ENCODE data around the gene COA1. TPM values are rescaled to one million over a fixed set of nuclear protein-coding genes. Genes with fewer than 3 reads are reported as not detected.

COA1 gene
- polyA plus RNA-seq, 3 donors: 25.6 to 57.8 (median 56.2) TPM

DNA sequence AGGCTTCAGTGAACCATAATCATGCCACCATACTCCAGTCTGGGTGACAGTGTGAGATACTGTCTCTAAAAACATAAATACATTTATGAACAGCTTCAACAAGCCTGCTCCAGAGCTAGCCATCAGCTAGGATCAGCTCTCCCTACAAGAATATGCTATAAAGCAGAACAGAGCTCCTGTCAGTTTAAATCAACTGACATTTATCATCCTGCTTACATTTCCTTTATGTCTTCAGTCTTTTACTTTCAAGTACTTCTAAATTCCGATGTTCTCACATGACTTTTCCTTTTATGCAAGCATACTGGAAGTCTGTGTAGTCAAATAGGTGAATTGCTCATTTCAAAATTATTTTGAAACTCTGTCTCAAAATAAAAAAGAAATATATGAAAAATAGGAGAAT is 64.6 kb downstream of the COA1 start:
- peaks cover 64% of the 10 kb centered on the region for H3K79me2 ChIP-seq (ENCODE audit: insufficient read depth, low read length)
- H4K20me1 ChIP-seq (ENCODE audit: insufficient read depth, low read length): peaks cover 18% of the 10 kb centered on the region
- TF ChIP-seq, protein P1, sequence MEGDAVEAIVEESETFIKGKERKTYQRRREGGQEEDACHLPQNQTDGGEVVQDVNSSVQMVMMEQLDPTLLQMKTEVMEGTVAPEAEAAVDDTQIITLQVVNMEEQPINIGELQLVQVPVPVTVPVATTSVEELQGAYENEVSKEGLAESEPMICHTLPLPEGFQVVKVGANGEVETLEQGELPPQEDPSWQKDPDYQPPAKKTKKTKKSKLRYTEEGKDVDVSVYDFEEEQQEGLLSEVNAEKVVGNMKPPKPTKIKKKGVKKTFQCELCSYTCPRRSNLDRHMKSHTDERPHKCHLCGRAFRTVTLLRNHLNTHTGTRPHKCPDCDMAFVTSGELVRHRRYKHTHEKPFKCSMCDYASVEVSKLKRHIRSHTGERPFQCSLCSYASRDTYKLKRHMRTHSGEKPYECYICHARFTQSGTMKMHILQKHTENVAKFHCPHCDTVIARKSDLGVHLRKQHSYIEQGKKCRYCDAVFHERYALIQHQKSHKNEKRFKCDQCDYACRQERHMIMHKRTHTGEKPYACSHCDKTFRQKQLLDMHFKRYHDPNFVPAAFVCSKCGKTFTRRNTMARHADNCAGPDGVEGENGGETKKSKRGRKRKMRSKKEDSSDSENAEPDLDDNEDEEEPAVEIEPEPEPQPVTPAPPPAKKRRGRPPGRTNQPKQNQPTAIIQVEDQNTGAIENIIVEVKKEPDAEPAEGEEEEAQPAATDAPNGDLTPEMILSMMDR (IDR thresholded peaks at IDR 0.05): no peak
- H3K4me1 Mint-ChIP-seq: peaks cover 11% of the 10 kb centered on the region
- intact Hi-C loops (cut with micrococcal nuclease): no loop called here
- no peaks in the 10 kb centered on the region for H3K4me1 ChIP-seq (ENCODE audit: control insufficient read depth in 1 of 2, insufficient read depth in 2 of 2, low read length in 2 of 2)
- peak overlapping the region in 1 of 7 donors; percentile 21 for H3K27ac Mint-ChIP-seq
- H2AFZ ChIP-seq (ENCODE audit: insufficient read depth, low read depth, low read length, poor library complexity, severe bottlenecking): no peak overlapping the region
- no peak overlapping the region for H3K4me3 Mint-ChIP-seq
- peaks cover 0 to 4% of the 10 kb centered on the region in 2 donors for H3K9me3 ChIP-seq (replicated peaks in 1 of 2; ENCODE audit: control insufficient read depth in 1 of 2, insufficient read depth in 1 of 2, low read length in 2 of 2)
- no peak overlapping the region for H3K4me2 ChIP-seq (replicated peaks; ENCODE audit: extremely low read depth, low read length, poor library complexity, severe bottlenecking)
- no peak overlapping the region for H3K9ac ChIP-seq (ENCODE audit: insufficient read depth, low read length, poor library complexity, severe bottlenecking)
- no peaks in the 10 kb centered on the region for H3K27me3 ChIP-seq (ENCODE audit: control insufficient read depth in 2 of 2, insufficient read depth in 2 of 2, low read length in 2 of 2)
- H3K36me3 ChIP-seq (replicated peaks in 1 of 2; ENCODE audit: control insufficient read depth in 1 of 2, insufficient read depth in 2 of 2, low read length in 2 of 2): peaks cover 2 to 7% of the 10 kb centered on the region in 2 donors
- WGBS (ENCODE audit: insufficient coverage): no CpG with 5 or more reads among the region's 1 CpG
- H3K27me3 Mint-ChIP-seq (ENCODE audit: low read depth in 3 of 3): peaks cover 0 to 1% (median 0%) of the 10 kb centered on the region in 3 donors
- H3K36me3 Mint-ChIP-seq: peaks cover 18 to 33% of the 10 kb centered on the region in 2 donors
- peaks cover 0 to 11% (median 7%) of the 10 kb centered on the region in 7 donors for H3K9me3 Mint-ChIP-seq
- no peak overlapping the region for H3K4me3 ChIP-seq (replicated peaks in 1 of 3; ENCODE audit: low read depth in 2 of 3, low read length in 3 of 3)
- H3K27ac ChIP-seq (ENCODE audit: low read depth in 1 of 2, low read length in 2 of 2): no peak overlapping the region
- DNase-seq: no peak

- Histone ChIP-seq H3K9me3 (replicated peaks in 1 of 2; ENCODE audit: control insufficient read depth in 1 of 2, insufficient read depth in 1 of 2, low read length in 2 of 2) (no peaks in the 10 kb centered on the region), H2AFZ (ENCODE audit: insufficient read depth, low read depth, low read length, poor library complexity, severe bottlenecking) (no peak overlapping the region), H3K4me2 (replicated peaks; ENCODE audit: extremely low read depth, low read length, poor library complexity, severe bottlenecking) (no peak overlapping the region), H3K27ac (ENCODE audit: low read depth in 1 of 2, low read length in 2 of 2) (no peak overlapping the region), H4K20me1 (ENCODE audit: insufficient read depth, low read length) (peaks cover 7% of the 10 kb centered on the region), H3K4me1 (ENCODE audit: control insufficient read depth in 1 of 2, insufficient read depth in 2 of 2, low read length in 2 of 2) (no peaks in the 10 kb centered on the region), H3K27me3 (ENCODE audit: control insufficient read depth in 2 of 2, insufficient read depth in 2 of 2, low read length in 2 of 2) (no peaks in the 10 kb centered on the region), H3K9ac (ENCODE audit: insufficient read depth, low read length, poor library complexity, severe bottlenecking) (no peak overlapping the region), H3K79me2 (ENCODE audit: insufficient read depth, low read length) (peaks cover 43% of the 10 kb centered on the region), H3K4me3 (replicated peaks in 1 of 3; ENCODE audit: low read depth in 2 of 3, low read length in 3 of 3) (no peak overlapping the region), H3K36me3 (replicated peaks in 1 of 2; ENCODE audit: control insufficient read depth in 1 of 2, insufficient read depth in 2 of 2, low read length in 2 of 2) (peaks cover 6 to 13% of the 10 kb centered on the region in 2 donors)
- DNase-seq: no peak
- peak overlapping the region in 3 of 7 donors; percentile 17 to 85 (median 54) for H3K27ac Mint-ChIP-seq
- 92% methylated on average over 2 of the region's 2 CpGs for WGBS (ENCODE audit: insufficient coverage)
- H3K9me3 Mint-ChIP-seq: peaks cover 0 to 3% (median 0%) of the 10 kb centered on the region in 7 donors
- H3K36me3 Mint-ChIP-seq: peaks cover 22 to 44% of the 10 kb centered on the region in 2 donors
- no peak overlapping the region for H3K4me3 Mint-ChIP-seq
- TF ChIP-seq, protein P1 (IDR thresholded peaks at IDR 0.05): no peak
- peaks cover 0 to 1% (median 0%) of the 10 kb centered on the region in 3 donors for H3K27me3 Mint-ChIP-seq (ENCODE audit: low read depth in 3 of 3)
- H3K4me1 Mint-ChIP-seq: peaks cover 14% of the 10 kb centered on the region
- intact Hi-C loops (cut with micrococcal nuclease): no loop called here
Measured at GRCh38 chr7:43660141-43660540, 69.2 kb downstream of the COA1 start.
